Glutamatergic neuron (in vitro differentiated cells): ENCODE data around the gene BUD23. TPM values are rescaled to one million over a fixed set of nuclear protein-coding genes. Genes with fewer than 3 reads are reported as not detected.

ENCODE experiments used
- DNase-seq: peaks from one replicate; pipeline ENCODE4 v3.0.0; 2022
- H3K27ac Mint-ChIP-seq: one replicate; pipeline ENCODE4 v1.8.0; 2020; ENCODE audit warnings: mild to moderate bottlenecking, mixed read lengths, inconsistent platforms; ENCODE audit not compliant: unreplicated experiment
- H3K27me3 Mint-ChIP-seq: one replicate; pipeline ENCODE4 v1.8.0; 2020; ENCODE audit warnings: mild to moderate bottlenecking, moderate library complexity, mixed read lengths, inconsistent platforms; ENCODE audit not compliant: unreplicated experiment
- H3K36me3 Mint-ChIP-seq: one replicate; pipeline ENCODE4 v1.8.0; 2020; ENCODE audit warnings: mild to moderate bottlenecking, mixed read lengths, inconsistent platforms; ENCODE audit not compliant: unreplicated experiment
- H3K4me1 Mint-ChIP-seq: one replicate; pipeline ENCODE4 v1.8.0; 2020; ENCODE audit warnings: mild to moderate bottlenecking, low read depth, mixed read lengths, inconsistent platforms; ENCODE audit not compliant: unreplicated experiment
- H3K4me3 Mint-ChIP-seq: one replicate; pipeline ENCODE4 v1.8.0; 2020; ENCODE audit warnings: mild to moderate bottlenecking, mixed read lengths, inconsistent platforms; ENCODE audit not compliant: unreplicated experiment
- H3K9me3 Mint-ChIP-seq: one replicate; pipeline ENCODE4 v1.8.0; 2020; ENCODE audit warnings: mild to moderate bottlenecking, moderate library complexity, mixed read lengths, inconsistent platforms; ENCODE audit not compliant: unreplicated experiment
- CTCF ChIP-seq: fragments of 200-600 bp; sonication (generic); IDR thresholded peaks from one replicate; pipeline ENCODE4 v1.5.0; 2021; ENCODE audit not compliant: partially characterized antibody, unreplicated experiment
- total RNA-seq: library from RNA; stranded (reverse); fragmentation: NEBNext Ultra II Directional; extraction: Animal tissue kit (Norgen Biotek cat#: 25700); gene quantifications from one replicate; pipeline ENCODE4 v1.2.1, GENCODE V29; 2021; ENCODE audit not compliant: unreplicated experiment

The BUD23 gene
- total RNA-seq, 1 donor from 2014 or later, result 42.6 TPM

DNA sequence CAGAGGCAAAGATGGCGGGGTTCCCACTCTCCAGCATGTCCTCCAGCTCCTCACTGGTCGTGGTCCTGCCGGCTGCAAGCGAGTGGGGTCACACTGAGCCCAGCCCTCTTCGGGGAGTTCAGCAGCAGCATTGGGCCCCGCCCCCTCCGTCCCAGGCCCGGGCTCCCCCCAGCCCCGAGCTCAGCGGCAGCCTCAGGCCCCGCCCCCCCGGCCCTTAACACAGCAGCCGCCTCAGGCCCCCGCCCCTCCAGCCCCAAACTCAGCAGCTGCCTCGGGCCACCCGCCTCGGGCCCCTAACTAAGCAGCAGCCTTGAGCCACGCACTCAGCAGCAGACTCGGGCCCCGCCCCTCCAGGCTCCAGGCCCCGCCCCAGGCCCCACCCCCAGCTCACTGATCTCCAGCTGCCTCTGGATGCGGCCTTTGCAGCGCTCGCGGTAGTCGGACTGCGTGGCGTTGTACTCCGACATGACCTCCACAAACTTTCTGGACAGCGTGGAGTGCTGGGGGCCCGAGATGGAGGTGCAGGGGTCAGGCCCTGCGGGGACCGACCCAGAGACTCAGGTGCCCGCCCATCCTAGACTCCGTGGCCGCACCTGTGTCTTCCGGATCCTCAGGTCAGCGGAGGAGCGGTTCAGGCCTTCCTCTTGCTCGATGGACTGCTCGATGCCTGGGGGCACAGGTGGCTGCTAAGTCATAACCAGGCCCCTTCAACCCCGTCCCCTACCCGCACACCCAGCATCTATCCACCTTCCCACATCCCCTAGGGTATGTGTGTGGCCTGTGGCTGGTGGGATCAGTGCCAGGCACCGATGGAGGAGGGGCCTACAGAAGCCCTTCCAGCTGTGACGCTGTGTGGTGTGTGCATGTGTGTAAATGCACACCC is 20.6 kb downstream of the BUD23 start:
- Mint-ChIP-seq H3K27me3 (peaks cover 4% of the 10 kb centered on the region), H3K9me3 (peaks cover 7% of the 10 kb centered on the region), H3K4me1 (peaks cover 26% of the 10 kb centered on the region), H3K4me3 (no peak overlapping the region), H3K27ac (no peak overlapping the region), H3K36me3 (no peaks in the 10 kb centered on the region)
- TF ChIP-seq CTCF, result no peak
- peak; percentile 73 for DNase-seq

DNA sequence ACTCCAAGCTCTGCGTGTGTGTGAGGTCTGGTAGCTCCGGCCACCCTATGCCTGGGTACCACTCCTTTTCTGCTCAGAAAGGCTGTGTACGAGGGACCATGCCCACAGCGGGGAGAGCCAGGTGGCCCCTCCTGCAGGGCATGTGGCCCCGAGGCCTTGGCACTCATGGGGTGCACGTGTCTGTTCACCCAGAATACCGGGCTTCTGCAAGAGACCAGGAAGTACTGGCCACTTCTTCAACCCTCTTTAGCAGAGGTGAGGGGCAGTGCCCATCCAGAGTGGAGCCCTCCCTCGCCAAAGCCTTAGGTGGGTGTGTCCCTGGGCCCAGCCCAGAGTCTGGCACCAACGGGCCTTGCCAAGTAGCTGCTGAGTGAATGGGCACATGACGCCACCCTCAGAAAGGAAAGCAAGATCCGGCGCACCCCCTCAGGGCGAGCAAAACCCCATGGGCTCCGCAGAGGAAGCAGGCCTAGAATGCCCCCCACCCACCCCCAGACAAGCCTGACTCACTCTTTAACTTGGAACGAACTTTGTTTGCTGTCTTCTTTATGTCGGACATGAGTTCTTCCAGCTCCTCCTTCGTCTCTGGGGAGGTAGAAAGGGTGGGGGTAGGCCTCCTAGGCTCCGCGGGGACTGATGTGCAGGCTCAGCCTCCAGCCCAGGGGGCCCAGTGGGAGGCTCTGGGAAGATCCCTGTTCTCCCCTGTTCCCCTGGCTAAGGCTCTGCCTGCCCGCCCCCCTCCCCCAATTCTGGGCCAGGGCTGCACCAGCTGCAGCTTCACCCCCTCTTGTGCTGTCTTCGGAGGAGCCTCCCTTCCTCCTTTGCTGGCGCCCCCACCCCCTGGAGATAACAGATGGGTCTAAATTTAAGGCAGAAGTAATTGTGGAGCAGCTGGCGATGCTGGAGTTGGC is 21.5 kb downstream of the BUD23 start:
- Mint-ChIP-seq H3K9me3 (peaks cover 5% of the 10 kb centered on the region), H3K27me3 (peaks cover 4% of the 10 kb centered on the region), H3K36me3 (no peaks in the 10 kb centered on the region), H3K4me1 (peaks cover 21% of the 10 kb centered on the region), H3K4me3 (peak overlapping the region; percentile 46), H3K27ac (no peak overlapping the region)
- no peak for TF ChIP-seq CTCF
- DNase-seq, result no peak

- H3K36me3 Mint-ChIP-seq, result no peaks in the 10 kb centered on the region
- TF ChIP-seq CTCF, result no peak
- no peak overlapping the region for H3K27ac Mint-ChIP-seq
- peaks cover 20% of the 10 kb centered on the region for H3K4me1 Mint-ChIP-seq
- H3K4me3 Mint-ChIP-seq, result peak overlapping the region; percentile 46
- peaks cover 5% of the 10 kb centered on the region for H3K9me3 Mint-ChIP-seq
- peaks cover 4% of the 10 kb centered on the region for H3K27me3 Mint-ChIP-seq
- DNase-seq, result no peak
Observed at GRCh38 chr7:73705551-73705920, 22.1 kb downstream of the BUD23 start.

DNA sequence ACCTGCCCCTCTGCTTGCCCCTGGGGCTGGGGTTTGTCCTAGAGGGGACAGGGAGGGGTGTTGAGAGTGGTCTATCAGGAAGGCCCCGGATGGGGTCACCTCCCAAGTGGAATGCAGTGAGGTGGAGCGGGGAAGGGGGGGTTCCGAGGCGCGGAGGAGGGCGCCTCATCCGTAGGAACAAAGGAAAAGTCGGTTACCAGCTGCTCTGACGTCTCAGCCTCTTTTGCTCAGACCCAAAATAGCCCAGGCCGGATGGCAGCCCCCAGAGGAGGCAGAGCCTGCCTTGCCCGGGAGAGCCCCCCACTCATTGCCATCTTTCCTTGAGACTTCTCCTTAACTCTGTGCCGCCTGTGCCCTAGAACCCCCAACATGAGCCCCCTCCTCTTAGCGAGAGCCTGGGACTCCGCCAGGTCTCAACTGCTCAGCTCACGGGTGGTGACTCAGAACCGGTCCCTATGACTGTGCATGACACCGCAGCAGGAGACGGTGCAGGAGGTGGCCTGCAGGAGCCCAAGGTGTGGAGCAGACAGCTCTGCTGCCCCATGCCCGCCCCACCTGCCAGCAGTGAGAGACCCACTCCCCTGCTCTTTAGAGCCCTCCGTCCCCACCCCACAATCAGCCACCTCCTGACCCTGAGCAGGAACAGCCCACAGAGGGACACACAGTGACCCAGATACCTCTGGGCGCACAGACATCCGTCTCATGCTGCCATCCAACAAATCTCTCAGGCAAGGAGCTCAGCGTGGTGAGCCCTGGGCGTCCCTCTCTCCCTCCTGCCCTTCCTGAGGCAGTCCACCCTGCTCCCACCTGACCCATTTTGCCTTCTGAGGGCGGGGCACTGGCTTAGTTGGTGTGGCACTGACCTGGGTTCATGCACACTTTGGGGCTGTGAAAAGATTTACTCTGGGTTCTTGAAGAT is 23.0 kb downstream of the BUD23 start:
- Mint-ChIP-seq H3K4me3 (no peak overlapping the region), H3K4me1 (peaks cover 20% of the 10 kb centered on the region), H3K36me3 (no peaks in the 10 kb centered on the region), H3K27ac (peak overlapping the region; percentile 82), H3K27me3 (peaks cover 4% of the 10 kb centered on the region), H3K9me3 (peaks cover 6% of the 10 kb centered on the region)
- TF ChIP-seq CTCF, result no peak
- no peak for DNase-seq
